ENCODE measurements around the gene ITPR1.
"Not testable (repeated sequence)": the region's sequence is repeated elsewhere in the genome, so short reads cannot be mapped to it uniquely, and the experiment has no call there.

ITPR1 gene

DNA sequence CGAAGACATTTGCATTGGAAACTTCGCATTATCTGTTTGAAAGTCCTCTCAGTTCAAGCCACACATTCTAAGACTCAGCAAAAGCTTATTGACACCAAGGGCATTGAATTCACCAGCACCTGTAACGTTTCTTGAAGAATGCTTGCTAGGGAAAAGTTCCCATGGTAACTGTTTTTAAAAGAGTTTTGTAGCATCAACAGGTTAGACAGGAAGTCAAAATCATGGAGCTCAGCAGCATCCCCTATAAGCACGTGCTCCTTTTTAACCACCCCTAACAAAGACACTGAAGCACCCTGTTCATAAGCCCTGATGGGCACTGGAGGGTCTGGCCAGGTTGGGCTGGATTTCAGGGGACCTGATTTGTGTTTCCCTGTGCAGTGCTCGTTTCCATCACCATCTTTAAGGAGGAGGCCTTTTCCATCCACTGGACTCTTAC is 256.4 kb downstream of the ITPR1 start:
- DNase-seq: no peak

DNA sequence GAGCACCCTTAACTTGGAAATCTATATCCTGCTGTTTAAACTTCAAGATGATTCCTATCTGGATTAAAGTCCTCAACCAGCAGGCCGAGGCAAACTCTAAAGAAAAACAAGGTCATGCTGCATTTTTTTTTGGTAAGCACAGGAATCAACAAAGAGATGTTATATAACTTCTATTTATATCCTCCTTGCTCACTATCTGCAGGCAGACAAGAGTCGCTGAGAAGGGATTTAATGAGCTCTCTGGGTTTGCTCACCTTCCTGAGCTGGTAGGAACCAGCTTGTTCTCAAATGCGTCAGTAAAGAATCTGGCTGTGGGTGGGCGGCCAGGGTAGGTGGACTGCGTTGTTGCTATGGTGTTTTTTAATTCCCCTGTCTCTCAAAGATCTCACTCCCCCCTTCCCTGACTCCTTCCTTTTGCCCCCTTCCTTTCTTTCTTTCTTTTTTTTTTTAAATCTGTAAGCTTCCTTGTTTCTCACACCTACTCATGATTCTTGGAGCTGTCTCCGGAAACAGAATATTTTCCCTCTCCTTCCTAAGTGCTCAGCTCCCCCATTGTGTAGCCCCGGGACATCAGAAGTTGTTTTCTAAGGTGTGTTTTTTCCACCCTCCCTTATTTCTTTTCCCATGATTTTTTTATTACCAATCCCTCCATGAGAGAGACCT is 257.3 kb downstream of the ITPR1 start:
- DNase-seq: no peak

DNA sequence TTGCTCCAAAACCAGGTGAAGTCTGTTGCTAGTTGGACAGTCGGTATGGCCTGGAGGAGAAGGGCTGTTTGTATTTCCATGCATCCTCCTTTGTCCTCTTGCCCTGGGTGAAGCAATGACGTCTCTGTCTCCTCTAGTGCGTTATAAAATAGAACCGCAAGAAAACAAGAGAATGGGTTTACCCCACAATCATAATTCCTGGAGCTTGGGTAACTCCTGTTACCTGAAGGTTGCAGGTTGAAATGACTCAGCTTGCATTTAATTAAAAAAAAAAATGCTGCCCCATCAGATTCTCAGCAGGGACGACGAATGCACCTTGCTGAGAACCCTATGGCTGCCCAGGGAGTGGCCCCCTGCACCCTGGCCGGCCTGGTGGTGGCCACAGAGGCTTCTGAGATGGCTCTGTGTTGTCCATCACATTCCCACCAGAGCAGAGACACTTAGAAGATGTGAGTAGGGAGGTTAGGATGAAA is 257.9 kb downstream of the ITPR1 start:
- no peak for DNase-seq

DNA sequence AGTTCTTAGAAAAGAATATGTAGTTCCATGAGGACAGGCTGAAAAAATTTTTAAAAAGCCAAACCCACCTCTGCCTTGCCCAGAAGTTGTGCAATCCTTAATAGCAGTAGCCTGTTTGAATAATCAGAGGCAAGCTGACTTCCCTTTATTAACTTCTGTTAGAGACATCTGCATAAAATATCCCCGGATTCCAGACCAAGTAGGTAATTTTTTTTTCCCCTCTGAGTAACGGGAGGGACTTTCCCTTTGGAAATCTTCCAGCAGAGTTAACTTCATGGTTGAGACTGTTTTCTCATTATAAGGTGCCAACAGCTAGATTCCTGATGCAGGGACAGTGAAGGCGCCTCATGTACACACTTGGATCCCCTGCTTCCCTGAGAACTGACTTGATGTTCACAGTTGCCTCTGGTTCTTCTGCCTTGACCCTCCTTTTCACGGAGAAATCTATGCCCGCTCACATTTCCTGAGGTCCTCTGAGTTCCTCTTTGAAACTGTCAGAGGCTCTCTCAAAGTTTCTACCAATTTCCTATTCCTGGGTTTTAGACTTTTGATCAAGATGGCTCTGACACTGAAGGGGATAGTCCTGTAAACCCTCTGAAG is 258.5 kb downstream of the ITPR1 start:
- DNase-seq: no peak

DNA sequence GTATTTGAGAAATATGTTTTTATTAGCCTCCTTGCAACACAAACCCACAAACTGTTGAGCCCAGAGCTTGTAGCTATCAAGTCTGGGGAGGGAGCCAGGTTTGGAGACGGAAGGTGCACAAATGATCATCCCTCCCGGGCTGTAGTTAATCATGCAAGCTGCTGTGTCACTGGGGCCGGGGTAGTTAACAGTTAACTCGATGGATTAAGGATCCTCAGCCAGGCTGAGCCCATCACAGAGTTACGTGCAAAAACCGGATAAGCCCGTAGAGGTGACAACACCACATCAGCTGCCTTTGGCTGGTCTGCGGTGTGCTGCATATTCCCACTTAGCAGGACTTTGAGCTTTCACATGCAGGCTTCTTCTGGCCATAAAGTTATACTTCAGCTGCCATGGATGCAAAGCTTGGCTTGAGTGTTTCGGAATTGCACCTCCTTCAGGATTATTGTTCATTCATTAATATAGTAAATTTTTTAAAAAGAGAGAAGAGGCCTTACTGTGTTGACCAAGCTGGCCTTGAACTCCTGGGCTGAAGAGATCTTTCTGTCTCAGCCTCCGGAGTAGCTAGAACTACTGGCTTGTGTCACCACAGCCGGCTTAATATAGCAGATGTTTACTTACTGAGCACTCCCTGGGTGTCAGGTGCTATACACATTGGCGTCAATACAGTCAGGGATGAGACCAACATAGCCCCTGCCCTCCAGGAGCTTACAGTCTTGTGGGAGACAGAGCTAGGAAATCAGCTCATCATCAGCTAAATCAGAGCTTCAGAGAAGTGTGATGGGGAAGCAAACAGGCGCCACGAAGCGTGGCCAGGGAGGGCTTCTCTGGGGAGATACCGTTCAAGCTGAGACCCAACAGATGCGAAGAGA is 259.3 kb downstream of the ITPR1 start:
- DNase-seq: no peak

DNA sequence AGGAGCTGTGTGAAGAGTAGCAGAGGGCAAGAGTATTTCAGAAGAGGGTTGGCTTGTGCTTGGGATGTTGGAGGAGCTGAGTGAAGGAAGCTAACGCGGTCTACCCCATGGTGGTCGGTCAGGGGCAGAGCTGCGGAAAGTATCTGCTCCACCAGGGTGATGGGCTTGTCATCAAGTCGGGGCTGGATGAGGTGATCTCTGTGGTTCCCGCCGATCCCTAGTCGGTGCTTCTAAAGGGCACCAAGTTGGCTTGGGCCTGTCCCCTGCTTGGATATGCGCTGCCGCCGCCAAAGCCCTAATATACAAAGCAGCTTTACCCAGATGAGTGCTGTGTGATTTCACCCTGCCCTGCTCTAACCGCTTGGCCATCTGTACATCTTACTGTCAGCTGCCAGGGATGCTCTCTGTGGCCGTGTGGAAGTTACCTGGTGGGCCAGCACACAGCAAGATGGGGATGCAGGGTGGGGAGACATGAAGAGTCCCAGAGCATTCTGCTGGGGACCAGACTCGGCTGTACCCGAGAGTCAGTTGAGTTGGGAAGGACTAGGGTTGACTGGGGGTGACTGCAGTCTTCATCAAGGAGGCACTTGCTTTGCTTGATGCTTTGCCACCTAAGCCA is 260.0 kb downstream of the ITPR1 start:
- no peak for DNase-seq

DNA sequence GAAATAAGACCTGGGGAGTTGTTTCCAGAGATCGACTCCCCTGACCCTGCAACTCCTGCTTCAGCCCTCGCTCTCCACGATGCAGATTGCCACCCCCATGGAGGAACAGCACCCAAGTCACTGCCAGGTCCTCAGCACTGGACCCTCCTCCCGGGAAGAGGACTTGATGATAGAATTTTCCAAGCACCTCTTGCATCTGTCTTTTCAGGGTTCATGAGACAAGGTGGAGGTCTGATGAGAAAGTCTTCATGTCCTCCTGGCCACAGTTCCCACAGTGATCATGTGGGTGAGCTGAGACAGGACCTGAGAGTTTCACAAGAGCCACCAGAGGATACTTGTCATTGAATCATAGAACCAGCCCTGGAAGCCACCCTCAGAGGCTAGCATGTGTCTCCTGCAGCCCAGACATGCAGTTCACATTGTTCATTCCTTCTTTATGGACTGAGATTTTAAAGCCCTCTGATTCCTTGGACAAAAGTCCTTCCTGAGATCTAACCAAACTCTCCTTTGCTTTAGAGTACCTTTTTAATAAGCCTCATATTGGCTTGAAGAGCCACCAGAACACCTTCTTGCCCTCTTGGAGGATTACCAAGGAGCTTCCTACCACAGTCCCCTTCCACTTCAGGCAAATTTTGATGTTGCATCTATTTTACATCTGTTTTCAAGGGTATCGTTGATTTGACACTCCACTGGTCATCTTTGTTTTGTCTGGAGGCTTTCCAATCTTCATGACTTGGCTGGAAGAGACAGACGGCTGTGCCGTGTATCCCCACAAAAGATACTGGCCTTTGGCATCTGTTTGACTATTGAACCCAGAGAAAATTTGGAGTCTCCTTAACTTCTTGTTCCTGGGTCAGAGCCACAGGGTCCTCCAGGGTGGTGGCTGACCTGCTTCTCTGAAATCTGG is 261.3 kb downstream of the ITPR1 start:
- no peak for DNase-seq

DNA sequence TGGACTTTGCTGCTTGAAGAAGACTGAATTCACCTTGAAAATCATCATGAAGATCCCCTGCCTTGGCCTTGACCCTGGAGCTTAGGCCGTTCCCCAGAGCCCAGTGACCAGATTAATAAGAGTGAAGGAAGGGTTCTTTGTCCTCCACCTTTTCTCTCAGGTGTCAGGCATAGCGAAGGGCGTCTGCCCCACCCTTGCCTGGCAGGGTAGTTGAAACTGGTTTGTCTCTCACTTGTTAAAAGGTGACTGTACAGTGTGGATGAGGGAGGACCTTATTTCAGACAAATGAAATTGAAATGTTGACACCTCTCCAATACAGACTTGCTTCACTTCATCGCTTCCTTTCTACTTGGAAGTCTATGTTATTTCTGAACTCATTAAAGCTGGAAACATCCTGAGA is 262.4 kb downstream of the ITPR1 start:
- no peak for DNase-seq

DNA sequence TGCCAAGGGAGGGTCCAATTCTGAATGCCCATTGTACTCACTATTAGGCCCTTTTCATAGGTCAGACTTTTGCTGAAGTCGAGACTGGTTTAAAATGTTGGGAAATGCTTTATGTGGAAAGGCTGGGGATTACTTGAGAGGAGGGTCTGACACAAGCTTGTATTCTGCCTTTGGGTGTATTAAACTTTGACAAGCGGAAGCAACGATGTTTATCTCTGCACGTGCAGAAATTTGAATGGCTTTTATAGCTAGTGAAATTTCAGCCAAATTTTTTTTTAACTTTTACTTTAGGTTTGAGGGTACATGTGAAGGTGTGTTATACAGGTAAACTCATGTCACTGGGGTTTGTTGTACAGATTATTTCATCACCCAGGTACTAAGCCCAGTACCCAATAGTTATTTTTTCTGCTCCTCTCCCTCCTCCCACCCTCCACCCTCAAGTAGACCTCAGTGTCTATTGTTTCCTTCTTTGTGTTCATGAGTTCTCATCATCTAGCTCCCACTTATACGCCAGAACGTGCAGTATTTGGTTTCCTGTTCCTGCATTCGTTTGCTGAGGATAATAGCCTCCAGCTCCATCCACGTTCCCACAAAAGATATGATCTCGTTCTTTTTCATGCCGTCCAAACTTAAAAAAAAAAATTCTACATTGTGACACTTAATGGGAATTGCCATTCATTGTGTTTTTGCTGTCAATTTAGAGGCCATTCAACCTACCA is 263.1 kb downstream of the ITPR1 start:
- DNase-seq: no peak

DNA sequence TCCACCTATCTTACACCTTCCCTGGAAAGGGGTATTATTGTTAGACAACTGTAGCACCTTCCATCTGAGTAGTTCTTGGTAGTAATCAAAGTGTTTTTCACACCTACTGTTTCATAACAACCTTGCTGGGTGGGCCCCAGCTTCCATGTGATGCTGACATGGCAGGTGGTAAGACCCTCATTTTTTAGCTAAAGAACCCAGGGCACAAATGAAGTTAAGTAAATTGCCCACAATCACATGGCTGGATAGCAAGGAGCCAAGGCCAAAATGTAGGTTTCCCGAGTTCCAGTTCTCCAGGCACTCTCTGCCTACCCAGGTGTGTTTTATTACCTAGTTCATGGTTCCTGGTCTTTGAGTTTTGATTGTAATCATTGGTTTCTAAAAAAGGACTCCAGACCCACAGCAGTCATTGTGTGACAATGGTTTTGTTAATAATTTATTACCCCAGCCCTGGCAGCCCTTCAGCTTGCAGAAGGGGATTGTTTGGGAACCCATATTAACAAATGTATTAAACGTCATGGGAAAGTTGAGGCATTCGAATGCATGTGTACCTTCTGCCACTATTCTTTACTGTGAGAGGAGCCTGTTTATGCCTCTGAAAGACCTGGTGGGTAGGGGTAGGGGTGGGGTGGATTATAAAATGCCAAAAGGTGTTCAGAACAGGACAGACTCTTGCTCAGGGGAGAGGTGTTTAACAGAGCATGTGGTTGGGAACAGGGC is 263.9 kb downstream of the ITPR1 start:
- DNase-seq: no peak

DNA sequence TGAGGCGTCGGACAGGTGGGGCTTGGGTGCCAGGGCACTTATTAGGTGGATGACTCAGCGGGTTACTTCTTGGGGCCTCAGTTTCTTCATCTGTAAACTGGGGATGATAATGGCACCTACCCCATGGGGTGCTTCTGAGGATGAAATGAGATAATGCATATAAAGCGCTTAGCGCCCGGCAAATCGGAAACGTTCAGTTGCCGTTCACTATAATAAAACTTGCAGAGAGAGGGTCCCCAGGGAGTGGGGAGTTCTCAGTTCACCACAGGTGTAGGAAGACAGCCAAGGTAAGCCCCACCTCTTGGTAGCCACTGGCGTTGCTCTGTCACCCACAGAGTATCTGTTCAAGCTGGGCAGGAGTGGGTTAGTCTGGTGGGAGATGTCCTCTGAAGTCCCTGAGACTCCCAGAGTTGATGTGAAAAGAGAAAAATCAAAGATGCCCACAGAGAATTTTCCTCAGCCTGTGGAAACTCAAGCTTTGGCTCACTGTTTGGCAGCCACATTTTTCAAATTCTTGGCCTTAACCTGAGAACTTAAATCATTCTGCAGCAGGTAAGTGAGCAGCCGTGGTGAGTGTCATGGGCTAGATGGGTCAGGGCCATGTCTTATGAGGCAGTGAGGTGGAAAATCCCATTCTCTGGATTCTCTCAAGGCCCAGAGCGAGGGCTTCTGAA is 264.6 kb downstream of the ITPR1 start:
- no peak for DNase-seq

DNA sequence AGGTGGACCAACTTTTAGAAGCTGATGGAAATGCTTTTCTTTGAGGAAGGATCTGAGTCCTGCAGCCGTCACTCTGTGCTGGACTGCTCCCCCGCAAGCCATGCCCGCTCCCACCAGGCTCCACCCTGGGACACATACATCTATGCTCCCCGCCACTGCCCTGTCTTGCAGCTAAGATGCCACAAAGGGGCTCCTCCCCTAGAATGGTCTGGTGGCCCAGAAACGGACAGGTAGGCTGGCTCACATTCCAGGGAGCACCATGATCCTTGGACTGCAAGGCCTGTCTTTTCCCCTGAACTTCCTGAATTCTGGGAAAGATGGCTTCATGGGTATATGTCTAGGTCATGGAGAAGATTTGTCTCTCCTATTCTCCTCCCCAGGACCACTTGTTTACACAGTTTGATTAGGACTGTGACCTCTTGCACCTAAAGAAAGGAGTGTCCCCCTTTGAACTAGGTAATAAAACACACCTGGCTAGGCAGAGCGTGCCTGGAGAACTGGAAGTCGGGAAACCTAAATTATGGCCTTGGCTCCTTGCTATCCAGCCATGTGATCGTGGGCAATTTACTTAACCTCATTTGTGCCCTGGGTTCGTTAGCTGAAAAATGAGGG is 265.2 kb downstream of the ITPR1 start:
- no peak for DNase-seq

DNA sequence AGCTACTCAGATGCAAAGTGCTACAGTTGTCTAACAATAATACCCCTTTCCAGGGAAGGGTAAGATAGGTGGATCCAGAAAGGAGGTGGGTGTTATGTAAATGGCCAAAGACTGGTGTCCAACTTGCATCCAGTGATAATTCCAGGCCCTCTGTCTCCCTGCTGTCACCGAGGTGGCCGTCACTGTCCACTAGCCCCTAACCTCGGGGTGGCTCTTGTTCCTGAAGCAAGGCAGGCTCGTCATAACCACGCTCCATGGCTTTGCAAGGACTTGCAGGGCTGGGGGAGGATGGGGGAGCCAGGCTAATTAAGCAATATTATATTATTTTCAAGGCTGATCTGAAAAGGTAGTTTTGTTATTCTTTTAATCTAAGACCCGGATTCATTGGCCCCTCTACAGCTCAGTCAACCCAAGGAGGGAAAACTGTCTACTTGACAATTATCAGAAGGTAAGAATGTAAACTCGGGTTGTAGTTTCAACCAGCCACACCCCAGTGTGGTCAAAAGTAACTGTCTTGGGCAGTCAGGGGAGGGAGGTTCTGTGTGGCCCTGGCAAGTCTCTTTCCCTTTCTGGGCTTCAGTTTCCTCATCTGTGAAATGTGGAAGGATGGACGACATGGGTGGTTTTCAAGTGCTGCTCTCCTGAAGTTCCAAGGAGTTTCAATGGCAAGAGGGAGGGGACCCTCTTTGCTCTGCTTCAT is 266.0 kb downstream of the ITPR1 start:
- DNase-seq: no peak

DNA sequence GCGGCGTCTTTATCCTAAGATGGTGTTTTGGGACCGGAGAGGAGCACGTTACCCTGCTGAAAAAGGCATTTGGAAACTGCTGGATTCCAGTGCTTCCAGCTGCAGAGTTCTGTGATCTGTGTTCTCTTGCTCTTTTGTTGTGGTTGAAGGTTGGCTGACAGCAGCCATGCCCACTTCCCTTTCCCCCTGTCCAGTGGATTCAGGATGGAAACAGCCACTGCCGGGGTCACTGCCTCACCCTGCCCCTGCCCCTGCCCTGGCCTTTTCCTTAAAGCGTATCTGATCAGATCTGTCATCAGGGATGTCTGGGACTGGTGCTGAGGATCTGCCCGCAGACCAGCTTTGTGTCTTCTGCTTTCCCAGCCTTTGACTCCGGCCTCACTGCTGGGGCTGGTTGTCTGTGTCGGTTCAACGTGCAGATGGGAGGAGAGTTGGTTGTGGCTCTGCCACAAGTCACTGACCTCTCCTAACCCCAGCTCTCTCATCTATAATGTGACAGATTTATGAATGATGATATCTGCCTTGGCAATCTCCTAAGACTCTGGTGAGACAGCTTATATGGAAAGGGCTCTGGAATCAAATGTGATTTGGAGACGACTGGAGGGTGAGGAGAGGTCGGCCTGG is 266.7 kb downstream of the ITPR1 start:
- no peak for DNase-seq

DNA sequence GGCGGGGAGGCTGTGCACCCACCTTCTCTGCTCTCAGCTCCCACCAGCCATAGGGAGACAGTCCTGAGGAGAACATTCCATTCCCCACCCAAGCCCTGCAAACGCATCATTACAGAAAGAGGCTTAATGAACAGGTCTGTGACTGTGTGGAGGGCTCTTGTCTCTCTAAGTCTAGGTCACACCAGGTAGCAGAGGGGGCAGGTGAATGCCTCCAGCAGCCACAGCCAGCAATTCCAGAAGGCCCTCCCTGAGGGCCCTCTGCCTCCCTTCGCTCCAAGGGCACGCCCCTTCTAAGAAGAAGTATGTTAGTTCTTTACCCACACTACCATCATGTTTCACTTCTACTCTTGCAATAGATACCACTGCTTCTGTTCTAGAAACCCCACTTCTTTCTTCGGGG is 268.6 kb downstream of the ITPR1 start:
- no peak for DNase-seq

DNA sequence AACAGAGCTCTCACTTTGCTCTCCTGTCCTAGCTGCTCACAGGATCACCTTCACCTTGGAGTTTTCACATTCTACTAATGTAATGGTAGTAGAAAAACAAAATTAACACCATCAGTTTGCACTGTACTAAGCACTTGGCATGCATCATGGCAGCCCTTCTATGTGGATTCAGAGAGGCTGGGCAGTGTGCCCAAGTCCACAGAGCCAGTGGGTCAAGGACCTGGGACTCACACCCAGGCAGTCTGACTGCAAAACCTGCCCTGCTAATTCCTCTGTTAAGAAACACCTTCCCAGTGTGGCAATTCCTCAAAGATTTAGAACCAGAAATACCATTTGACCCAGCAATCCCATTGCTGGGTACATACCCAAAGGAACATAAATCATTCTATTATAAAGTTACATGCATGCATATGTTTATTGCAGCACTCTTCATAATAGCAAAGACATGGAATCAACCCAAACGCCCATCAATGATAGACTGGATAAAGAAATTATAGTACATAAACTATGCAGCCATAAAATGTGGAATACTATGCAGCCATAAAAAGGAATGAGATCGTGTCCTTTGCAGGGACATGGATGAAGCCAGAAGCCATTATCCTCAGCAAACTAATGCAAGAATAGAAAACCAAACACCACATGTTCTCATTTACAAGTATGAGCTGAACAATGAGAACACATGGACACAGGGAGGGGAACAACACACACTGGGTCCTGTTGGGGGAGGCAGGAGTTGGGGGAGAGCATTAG is 269.5 kb downstream of the ITPR1 start:
- DNase-seq: not testable (repeated sequence)

DNA sequence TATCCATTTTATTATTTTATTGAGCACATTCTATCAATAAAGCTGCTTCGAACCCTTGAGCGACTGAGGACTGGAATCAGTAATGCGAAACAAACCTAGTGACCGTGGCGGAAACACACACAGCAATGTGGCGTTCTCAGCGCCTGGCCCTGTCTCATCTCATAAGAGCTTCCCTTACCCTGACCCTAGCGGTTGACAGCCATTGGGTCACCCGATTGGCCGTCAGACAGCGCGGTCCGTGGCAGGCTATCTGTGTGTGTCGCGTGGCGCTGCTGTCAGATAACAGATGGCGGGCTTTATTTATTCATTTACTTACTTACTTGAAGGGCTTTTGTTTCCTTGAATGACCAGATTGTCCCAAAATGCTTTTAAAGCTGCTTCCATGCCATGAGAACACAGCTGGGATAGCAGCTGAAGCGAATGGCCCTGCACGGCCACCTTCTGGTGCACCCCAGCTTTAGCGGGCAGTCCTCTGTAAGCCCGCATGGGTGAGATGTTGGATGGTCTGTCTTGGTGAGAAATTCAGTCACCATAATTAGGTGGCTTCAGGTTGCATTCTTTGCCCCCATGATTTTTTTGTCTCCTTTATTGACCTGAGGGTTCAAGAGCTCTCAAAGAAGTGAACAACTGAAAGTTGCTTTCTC is 270.6 kb downstream of the ITPR1 start:
- no peak for DNase-seq

All from DMS79 treated with DMSO at 0.1 percent for 48 hours (cell line).